Trophoblast cell (in vitro differentiated cells and primary cell): ENCODE data around the gene HOXC6.
"Not testable (repeated sequence)": the region's sequence is repeated elsewhere in the genome, so short reads cannot be mapped to it uniquely, and the experiment has no call there.

Experiments
- DNase-seq, 2 donors: peaks; one replicate each; pipeline ENCODE4 v3.0.0-alpha.2; 2016
- H2AFZ ChIP-seq: 2 replicates; pipeline ENCODE4 v1.6.1; 2013; ENCODE audit warnings: low read length, moderate library complexity, mild to moderate bottlenecking; ENCODE audit not compliant: insufficient read depth, poor library complexity
- H2AK5ac ChIP-seq: 2 replicates; pipeline ENCODE4 v1.6.1; 2013; ENCODE audit warnings: mild to moderate bottlenecking, low read length
- H2BK120ac ChIP-seq: 2 replicates; pipeline ENCODE4 v1.6.1; 2013; ENCODE audit warnings: low read length, mild to moderate bottlenecking, moderate library complexity; ENCODE audit not compliant: insufficient read depth, poor library complexity
- H2BK12ac ChIP-seq: 2 replicates; pipeline ENCODE4 v1.6.1; 2013; ENCODE audit warnings: mild to moderate bottlenecking, low read length, moderate library complexity
- H2BK5ac ChIP-seq: 2 replicates; pipeline ENCODE4 v1.6.1; 2013; ENCODE audit warnings: low read length, low read depth, moderate library complexity, mild to moderate bottlenecking; ENCODE audit not compliant: poor library complexity
- H3K14ac ChIP-seq: 2 replicates; pipeline ENCODE4 v1.6.1; 2013; ENCODE audit warnings: mild to moderate bottlenecking, low read length
- H3K18ac ChIP-seq: 2 replicates; pipeline ENCODE4 v1.6.1; 2013; ENCODE audit warnings: mild to moderate bottlenecking, low read length
- H3K23ac ChIP-seq: 2 replicates; pipeline ENCODE4 v1.6.1; 2013; ENCODE audit warnings: low read length
- H3K27ac ChIP-seq: 2 replicates; pipeline ENCODE4 v1.5.1; 2013; ENCODE audit warnings: low read depth, mild to moderate bottlenecking, inconsistent platforms, low read length, moderate library complexity
- H3K27me3 ChIP-seq: 2 replicates; pipeline ENCODE4 v1.6.1; 2013; ENCODE audit warnings: inconsistent platforms, mild to moderate bottlenecking, low read length, moderate library complexity; ENCODE audit not compliant: insufficient read depth
- H3K36me3 ChIP-seq, 2 experiments: 1 replicate in 1 of 2; 2 replicates in 1 of 2; pipeline ENCODE4 v1.6.1; 2013; ENCODE audit warnings: low read length in 2 of 2, mild to moderate bottlenecking in 2 of 2, moderate library complexity in 1 of 2; ENCODE audit not compliant: insufficient read depth in 2 of 2, control insufficient read depth in 1 of 2
- H3K4ac ChIP-seq: 2 replicates; pipeline ENCODE4 v1.6.1; 2013; ENCODE audit warnings: low read depth, mild to moderate bottlenecking, low read length, moderate library complexity
- H3K4me1 ChIP-seq, 2 experiments: 1 replicate in 1 of 2; 2 replicates in 1 of 2; pipeline ENCODE4 v1.6.1; 2013; ENCODE audit warnings: low read length in 2 of 2, mild to moderate bottlenecking in 2 of 2, moderate library complexity in 1 of 2; ENCODE audit not compliant: insufficient read depth in 2 of 2, control insufficient read depth in 1 of 2
- H3K4me2 ChIP-seq: 2 replicates; pipeline ENCODE4 v1.6.1; 2013; ENCODE audit warnings: inconsistent platforms, mild to moderate bottlenecking, low read length, moderate library complexity
- H3K4me3 ChIP-seq: 2 replicates; pipeline ENCODE4 v1.5.1; 2013; ENCODE audit warnings: mild to moderate bottlenecking, low read depth, low read length, inconsistent platforms
- H3K79me1 ChIP-seq: one replicate; pipeline ENCODE4 v1.6.1; 2013; ENCODE audit warnings: low read length
- H3K79me2 ChIP-seq: 2 replicates; pipeline ENCODE4 v1.6.1; 2013; ENCODE audit warnings: low read length, mild to moderate bottlenecking; ENCODE audit not compliant: control insufficient read depth, insufficient read depth, poor library complexity
- H3K9ac ChIP-seq: 2 replicates; pipeline ENCODE4 v1.6.1; 2013; ENCODE audit warnings: mild to moderate bottlenecking, low read length
- H3K9me3 ChIP-seq: 2 replicates; pipeline ENCODE4 v1.6.1; 2013; ENCODE audit warnings: low read depth, mild to moderate bottlenecking, control low read depth, inconsistent platforms, low read length; ENCODE audit not compliant: insufficient read depth
- H4K12ac ChIP-seq: 2 replicates; pipeline ENCODE4 v1.6.1; 2013; ENCODE audit warnings: low read depth, mild to moderate bottlenecking, low read length, moderate library complexity
- H4K8ac ChIP-seq: 2 replicates; pipeline ENCODE4 v1.6.1; 2013; ENCODE audit warnings: low read depth, mild to moderate bottlenecking, low read length, moderate library complexity
- H4K91ac ChIP-seq: one replicate; pipeline ENCODE4 v1.6.1; 2013; ENCODE audit warnings: low read depth, mild to moderate bottlenecking, low read length, moderate library complexity
- WGBS: extraction: QIAGEN DNeasy Blood & Tissue Kit; methylation state at CpG from one replicate; pipeline ENCODE4 v1.1.7; 2013; ENCODE audit warnings: missing lambda C conversion rate; ENCODE audit not compliant: insufficient read length, insufficient coverage; ENCODE audit errors: extremely low coverage; 5-methylcytosine and 5-hydroxymethylcytosine counted together

The HOXC6 gene

DNA sequence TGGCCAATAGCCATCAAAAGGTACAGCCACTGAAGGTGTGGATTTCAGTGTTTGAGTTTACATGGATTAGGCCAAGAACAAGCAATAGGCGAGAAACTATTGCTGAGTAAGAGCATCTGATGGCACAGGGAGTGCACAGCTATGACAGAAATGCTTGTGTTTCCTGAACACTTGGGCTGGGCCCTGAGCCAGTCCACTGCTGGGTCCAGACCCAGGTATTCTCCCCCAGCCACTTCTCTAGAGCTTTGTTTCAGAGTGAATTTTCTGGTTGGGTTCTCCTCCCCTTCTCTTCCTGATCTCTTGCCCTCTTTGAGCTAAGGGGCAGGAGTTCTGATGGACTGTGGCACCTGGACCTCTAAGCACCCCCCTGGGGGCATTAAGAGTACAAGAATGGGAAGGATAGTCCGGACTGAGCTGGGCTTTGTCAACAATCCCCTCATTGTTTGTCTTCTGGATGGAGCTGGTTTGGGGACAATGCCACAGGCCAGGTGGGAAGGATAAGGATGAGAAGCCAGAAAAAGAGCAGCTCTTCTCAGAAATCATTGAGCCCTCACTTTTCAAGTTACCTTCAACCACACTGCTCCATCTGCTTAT, 13.0 kb downstream of the HOXC6 start:
- no peak overlapping the region for H3K23ac ChIP-seq
- no peak overlapping the region for H3K9ac ChIP-seq
- H4K91ac ChIP-seq = no peak overlapping the region
- H3K79me1 ChIP-seq = no peaks in the 10 kb centered on the region
- H3K18ac ChIP-seq = no peak overlapping the region
- H3K27ac ChIP-seq = no peak overlapping the region
- no peak overlapping the region for H4K12ac ChIP-seq
- no peak overlapping the region for H4K8ac ChIP-seq
- H2BK12ac ChIP-seq = no peak overlapping the region
- peaks cover 9% of the 10 kb centered on the region for H3K9me3 ChIP-seq
- H2AK5ac ChIP-seq = no peak overlapping the region
- H3K79me2 ChIP-seq = no peaks in the 10 kb centered on the region
- WGBS = no CpG with 5 or more reads among the region's 2 CpGs
- H3K4me3 ChIP-seq = no peak overlapping the region
- DNase-seq = no peak
- no peaks in the 10 kb centered on the region for H3K4me1 ChIP-seq
- no peaks in the 10 kb centered on the region for H3K36me3 ChIP-seq
- peaks cover 85% of the 10 kb centered on the region for H3K27me3 ChIP-seq
- H3K4me2 ChIP-seq = no peak overlapping the region
- no peak overlapping the region for H3K14ac ChIP-seq
- H2BK120ac ChIP-seq = no peak overlapping the region
- H3K4ac ChIP-seq = no peak overlapping the region
- H2BK5ac ChIP-seq = no peak overlapping the region
- H2AFZ ChIP-seq = no peak overlapping the region

DNA sequence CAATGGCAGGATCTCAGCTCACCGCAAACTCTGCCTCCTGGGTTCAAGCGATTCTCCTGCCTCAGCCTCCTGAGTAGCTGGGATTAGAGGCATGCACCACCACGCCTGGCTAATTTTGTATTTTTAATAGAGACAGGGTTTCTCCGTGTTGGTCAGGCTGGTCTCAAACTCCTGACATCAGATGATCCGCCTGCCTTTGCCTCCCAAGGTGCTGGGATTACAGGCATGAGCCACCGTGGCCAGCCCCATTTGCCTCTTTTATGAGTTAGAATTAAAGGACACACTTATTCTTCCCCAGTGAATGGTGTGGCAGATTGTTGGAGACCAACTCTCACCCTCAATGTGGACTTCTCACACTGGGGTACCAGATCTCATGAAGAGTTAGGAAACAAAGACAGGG, 13.8 kb downstream of the HOXC6 start:
- H4K91ac ChIP-seq, H3K79me1 ChIP-seq, DNase-seq, H4K8ac ChIP-seq, H2BK12ac ChIP-seq, H3K27ac ChIP-seq, H4K12ac ChIP-seq, H3K36me3 ChIP-seq, H3K9ac ChIP-seq, H3K4me1 ChIP-seq, H3K4me3 ChIP-seq, H2AFZ ChIP-seq, H2BK5ac ChIP-seq, H3K23ac ChIP-seq, H2AK5ac ChIP-seq, H3K4me2 ChIP-seq, H2BK120ac ChIP-seq, H3K79me2 ChIP-seq, H3K18ac ChIP-seq, H3K14ac ChIP-seq, H3K4ac ChIP-seq: not testable (repeated sequence)
- WGBS = no CpG with 5 or more reads among the region's 6 CpGs
- Histone ChIP-seq H3K9me3 (peaks cover 12% of the 10 kb centered on the region), H3K27me3 (peaks cover 86% of the 10 kb centered on the region)

DNA sequence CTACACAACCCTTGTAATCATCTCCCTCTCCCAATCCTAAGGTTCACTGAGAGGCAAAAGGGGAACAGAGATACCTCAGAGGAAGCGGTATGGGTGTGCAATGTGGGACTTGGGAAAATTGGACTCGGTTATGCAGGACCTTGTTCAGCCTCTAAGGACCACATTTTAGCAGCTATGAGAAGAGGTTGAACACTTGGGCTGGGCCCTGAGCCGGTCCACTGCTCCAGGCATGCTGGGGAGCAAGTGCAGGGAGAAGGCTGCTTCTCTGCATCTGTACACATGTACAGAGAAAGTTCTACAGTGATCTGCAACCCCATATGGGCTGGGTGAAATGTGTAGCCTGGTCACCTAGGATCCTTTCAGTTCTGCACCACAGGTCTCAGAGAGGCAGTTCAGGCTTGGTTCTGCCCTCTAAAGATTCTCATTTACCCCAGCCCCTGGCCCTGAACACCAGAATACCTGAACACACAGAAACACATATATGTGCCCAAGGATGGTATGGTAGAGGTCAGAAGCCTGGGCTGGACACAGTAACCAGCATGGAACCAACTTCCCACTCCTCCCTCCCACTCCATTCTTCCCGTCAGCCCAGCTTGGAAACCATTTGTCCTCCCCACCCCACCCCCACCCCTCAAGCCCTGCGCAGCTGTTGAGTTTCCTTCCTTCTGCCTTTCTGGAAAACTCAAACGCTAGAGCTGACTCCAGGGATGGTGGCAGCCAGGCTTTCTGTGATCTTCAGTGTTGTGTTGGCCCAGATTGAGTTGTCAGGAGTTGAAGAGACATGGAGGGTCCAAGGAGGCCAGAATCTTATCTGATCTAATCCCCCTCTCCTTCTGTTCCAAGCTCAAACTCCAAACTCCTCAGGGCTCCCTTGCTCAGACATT, 15.0 kb downstream of the HOXC6 start:
- Histone ChIP-seq H3K4me1 (no peaks in the 10 kb centered on the region), H3K27me3 (peaks cover 86% of the 10 kb centered on the region), H4K91ac (no peak overlapping the region), H3K36me3 (no peaks in the 10 kb centered on the region), H3K4me3 (no peak overlapping the region), H3K4me2 (no peak overlapping the region), H2BK5ac (no peak overlapping the region), H3K23ac (no peak overlapping the region), H4K8ac (no peak overlapping the region), H3K14ac (no peak overlapping the region), H3K4ac (no peak overlapping the region), H3K79me2 (no peaks in the 10 kb centered on the region), H2AFZ (no peak overlapping the region), H3K27ac (no peak overlapping the region), H3K18ac (no peak overlapping the region), H4K12ac (no peak overlapping the region), H3K9me3 (peaks cover 14% of the 10 kb centered on the region), H2AK5ac (no peak overlapping the region), H3K79me1 (no peaks in the 10 kb centered on the region), H2BK12ac (no peak overlapping the region), H2BK120ac (no peak overlapping the region), H3K9ac (no peak overlapping the region)
- WGBS = no CpG with 5 or more reads among the region's 6 CpGs
- no peak for DNase-seq

DNA sequence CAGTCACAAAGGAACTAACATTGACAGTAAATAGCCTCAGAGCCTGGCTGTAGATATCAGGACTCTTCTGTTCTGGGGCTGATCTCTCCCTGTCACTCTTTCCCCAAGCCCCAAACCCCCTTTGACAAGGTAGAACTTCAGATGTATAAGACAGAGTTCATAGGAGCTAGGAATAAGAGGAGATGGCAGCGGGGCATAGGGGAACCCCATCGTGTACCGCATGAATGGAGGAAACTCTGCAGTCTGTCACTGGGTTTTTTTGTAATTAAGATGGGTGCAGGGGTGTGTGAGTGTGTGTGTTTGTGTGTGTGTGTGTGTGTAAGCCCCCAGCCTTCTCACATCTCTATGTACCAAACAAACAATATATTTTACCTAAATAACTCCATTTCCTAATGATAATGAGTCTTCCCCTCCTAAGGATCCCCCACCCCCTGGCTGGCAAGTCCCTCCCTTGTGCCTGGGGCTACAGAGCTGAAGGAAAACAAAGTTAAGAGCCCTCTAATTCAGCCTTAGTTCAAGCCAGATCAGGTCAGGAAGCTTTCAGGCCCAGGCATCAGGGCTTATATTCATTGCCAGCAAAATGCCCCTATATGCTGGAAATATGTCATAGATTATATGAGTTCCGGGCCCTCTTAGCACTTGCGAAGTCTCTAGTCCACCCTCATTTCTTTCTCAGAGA, 16.3 kb downstream of the HOXC6 start:
- Histone ChIP-seq H3K18ac (no peak overlapping the region), H3K79me1 (no peaks in the 10 kb centered on the region), H3K4ac (no peak overlapping the region), H2AK5ac (no peak overlapping the region), H2BK120ac (no peak overlapping the region), H2BK5ac (no peak overlapping the region), H3K4me2 (no peak overlapping the region), H3K4me3 (no peak overlapping the region), H3K9me3 (peaks cover 10% of the 10 kb centered on the region), H3K23ac (no peak overlapping the region), H2AFZ (no peak overlapping the region), H4K8ac (no peak overlapping the region), H2BK12ac (no peak overlapping the region), H4K91ac (no peak overlapping the region), H4K12ac (no peak overlapping the region), H3K27ac (no peak overlapping the region), H3K27me3 (peaks cover 85% of the 10 kb centered on the region), H3K9ac (no peak overlapping the region), H3K14ac (no peak overlapping the region), H3K4me1 (no peaks in the 10 kb centered on the region), H3K36me3 (no peaks in the 10 kb centered on the region), H3K79me2 (no peaks in the 10 kb centered on the region)
- DNase-seq = no peak
- WGBS = no CpG with 5 or more reads among the region's 5 CpGs
